ENCODE data around the gene VGLL4.

DNA sequence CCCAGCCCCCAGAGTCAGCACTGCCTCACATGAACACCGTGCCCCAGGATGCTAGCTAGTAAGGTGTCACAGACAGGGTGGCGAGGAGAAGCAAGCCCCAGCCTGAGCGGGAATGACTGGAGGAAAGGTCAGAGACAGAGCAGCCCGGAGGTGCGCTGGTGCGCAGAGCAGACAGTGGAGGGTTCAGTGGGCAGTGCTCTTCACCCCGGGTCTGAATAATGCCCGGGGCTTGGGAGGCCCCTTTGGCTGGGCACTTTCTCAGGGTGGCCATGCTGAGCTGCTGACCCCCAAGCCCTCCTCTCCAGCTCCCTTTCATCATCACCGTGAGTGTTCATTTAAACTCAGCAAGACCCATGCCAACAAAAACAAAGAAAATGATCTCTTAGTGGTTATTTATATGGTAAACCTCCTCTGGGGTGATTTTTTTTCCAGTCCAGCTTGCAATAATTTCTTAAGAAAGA is 110.8 kb downstream of the VGLL4 start:
- TF ChIP-seq NFE2L2 (conservative IDR thresholded peaks at IDR 0.05; ENCODE audit: low read length) (no peak), POLR2A (IDR thresholded peaks at IDR 0.05; ENCODE audit: low read length) (no peak), JUN (IDR thresholded peaks at IDR 0.05) (no peak), MAFK (IDR thresholded peaks at IDR 0.05; ENCODE audit: partially characterized antibody) (no peak), RFX5 (IDR thresholded peaks at IDR 0.05) (no peak), ZFP36 (IDR thresholded peaks at IDR 0.05; ENCODE audit: borderline replicate concordance, partially characterized antibody) (no peak), CEBPB (IDR thresholded peaks at IDR 0.05) (no peak), PHF8 (IDR thresholded peaks at IDR 0.05; ENCODE audit: borderline replicate concordance, low read depth) (no peak), NPAS2 (CRISPR knock-in tag; IDR thresholded peaks at IDR 0.05; ENCODE audit: borderline replicate concordance) (no peak), SMC3 (IDR thresholded peaks at IDR 0.05) (no peak)
- TF ChIP-seq, protein P1, sequence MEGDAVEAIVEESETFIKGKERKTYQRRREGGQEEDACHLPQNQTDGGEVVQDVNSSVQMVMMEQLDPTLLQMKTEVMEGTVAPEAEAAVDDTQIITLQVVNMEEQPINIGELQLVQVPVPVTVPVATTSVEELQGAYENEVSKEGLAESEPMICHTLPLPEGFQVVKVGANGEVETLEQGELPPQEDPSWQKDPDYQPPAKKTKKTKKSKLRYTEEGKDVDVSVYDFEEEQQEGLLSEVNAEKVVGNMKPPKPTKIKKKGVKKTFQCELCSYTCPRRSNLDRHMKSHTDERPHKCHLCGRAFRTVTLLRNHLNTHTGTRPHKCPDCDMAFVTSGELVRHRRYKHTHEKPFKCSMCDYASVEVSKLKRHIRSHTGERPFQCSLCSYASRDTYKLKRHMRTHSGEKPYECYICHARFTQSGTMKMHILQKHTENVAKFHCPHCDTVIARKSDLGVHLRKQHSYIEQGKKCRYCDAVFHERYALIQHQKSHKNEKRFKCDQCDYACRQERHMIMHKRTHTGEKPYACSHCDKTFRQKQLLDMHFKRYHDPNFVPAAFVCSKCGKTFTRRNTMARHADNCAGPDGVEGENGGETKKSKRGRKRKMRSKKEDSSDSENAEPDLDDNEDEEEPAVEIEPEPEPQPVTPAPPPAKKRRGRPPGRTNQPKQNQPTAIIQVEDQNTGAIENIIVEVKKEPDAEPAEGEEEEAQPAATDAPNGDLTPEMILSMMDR (IDR thresholded peaks at IDR 0.05) = no peak
- TF ChIP-seq, protein P2, sequence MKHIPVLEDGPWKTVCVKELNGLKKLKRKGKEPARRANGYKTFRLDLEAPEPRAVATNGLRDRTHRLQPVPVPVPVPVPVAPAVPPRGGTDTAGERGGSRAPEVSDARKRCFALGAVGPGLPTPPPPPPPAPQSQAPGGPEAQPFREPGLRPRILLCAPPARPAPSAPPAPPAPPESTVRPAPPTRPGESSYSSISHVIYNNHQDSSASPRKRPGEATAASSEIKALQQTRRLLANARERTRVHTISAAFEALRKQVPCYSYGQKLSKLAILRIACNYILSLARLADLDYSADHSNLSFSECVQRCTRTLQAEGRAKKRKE (CRISPR knock-in tag; IDR thresholded peaks at IDR 0.05; ENCODE audit: low read depth) = no peak
- TF ChIP-seq, protein P3, sequence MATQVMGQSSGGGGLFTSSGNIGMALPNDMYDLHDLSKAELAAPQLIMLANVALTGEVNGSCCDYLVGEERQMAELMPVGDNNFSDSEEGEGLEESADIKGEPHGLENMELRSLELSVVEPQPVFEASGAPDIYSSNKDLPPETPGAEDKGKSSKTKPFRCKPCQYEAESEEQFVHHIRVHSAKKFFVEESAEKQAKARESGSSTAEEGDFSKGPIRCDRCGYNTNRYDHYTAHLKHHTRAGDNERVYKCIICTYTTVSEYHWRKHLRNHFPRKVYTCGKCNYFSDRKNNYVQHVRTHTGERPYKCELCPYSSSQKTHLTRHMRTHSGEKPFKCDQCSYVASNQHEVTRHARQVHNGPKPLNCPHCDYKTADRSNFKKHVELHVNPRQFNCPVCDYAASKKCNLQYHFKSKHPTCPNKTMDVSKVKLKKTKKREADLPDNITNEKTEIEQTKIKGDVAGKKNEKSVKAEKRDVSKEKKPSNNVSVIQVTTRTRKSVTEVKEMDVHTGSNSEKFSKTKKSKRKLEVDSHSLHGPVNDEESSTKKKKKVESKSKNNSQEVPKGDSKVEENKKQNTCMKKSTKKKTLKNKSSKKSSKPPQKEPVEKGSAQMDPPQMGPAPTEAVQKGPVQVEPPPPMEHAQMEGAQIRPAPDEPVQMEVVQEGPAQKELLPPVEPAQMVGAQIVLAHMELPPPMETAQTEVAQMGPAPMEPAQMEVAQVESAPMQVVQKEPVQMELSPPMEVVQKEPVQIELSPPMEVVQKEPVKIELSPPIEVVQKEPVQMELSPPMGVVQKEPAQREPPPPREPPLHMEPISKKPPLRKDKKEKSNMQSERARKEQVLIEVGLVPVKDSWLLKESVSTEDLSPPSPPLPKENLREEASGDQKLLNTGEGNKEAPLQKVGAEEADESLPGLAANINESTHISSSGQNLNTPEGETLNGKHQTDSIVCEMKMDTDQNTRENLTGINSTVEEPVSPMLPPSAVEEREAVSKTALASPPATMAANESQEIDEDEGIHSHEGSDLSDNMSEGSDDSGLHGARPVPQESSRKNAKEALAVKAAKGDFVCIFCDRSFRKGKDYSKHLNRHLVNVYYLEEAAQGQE (IDR thresholded peaks at IDR 0.05) = no peak
- TF ChIP-seq, protein P4, sequence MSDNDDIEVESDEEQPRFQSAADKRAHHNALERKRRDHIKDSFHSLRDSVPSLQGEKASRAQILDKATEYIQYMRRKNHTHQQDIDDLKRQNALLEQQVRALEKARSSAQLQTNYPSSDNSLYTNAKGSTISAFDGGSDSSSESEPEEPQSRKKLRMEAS (IDR thresholded peaks at IDR 0.05) = no peak

Measured in A549 (cell line).